GM12864 (cell line): ENCODE results near the gene OPN5.

Source experiments
- DNase-seq: peaks from one replicate; pipeline ENCODE4 v3.0.0-alpha.2; 2011; ENCODE audit warnings: low read depth
- H3K4me3 ChIP-seq: 2 replicates; pipeline ENCODE4 v1.5.1; 2011; ENCODE audit warnings: mild to moderate bottlenecking, low read depth, low read length, control low read depth
- TF ChIP-seq, protein P1 (sequence below): IDR thresholded peaks from 2 replicates; pipeline ENCODE4 v1.5.1; 2011; ENCODE audit warnings: low read depth, mild to moderate bottlenecking, moderate library complexity, low read length, control low read depth, inconsistent platforms; ENCODE audit errors: missing control alignments

OPN5 gene

DNA sequence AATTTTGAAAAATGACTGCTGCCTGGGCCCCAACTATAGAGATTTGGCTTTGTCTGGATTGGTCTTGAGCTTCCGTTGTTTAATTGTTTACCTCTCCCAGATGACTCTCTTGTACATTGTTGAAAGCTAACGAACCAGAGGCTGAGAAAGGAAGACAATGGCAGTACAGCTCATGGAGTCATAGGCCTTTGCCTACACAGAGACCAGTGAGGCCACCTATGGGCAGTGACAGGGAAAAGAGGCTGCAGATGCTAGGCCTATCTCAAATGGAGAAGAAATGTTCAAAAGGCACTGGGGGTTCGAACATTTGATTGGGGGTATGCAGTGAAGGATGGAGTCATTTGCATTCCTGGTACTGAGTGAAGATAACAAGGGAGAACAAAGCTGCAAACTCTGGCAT lies 29.1 kb downstream of the OPN5 start:
- DNase-seq, result no peak
- H3K4me3 ChIP-seq, result no peak overlapping the region
- TF ChIP-seq, protein P1, sequence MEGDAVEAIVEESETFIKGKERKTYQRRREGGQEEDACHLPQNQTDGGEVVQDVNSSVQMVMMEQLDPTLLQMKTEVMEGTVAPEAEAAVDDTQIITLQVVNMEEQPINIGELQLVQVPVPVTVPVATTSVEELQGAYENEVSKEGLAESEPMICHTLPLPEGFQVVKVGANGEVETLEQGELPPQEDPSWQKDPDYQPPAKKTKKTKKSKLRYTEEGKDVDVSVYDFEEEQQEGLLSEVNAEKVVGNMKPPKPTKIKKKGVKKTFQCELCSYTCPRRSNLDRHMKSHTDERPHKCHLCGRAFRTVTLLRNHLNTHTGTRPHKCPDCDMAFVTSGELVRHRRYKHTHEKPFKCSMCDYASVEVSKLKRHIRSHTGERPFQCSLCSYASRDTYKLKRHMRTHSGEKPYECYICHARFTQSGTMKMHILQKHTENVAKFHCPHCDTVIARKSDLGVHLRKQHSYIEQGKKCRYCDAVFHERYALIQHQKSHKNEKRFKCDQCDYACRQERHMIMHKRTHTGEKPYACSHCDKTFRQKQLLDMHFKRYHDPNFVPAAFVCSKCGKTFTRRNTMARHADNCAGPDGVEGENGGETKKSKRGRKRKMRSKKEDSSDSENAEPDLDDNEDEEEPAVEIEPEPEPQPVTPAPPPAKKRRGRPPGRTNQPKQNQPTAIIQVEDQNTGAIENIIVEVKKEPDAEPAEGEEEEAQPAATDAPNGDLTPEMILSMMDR, result peak; percentile 33

DNA sequence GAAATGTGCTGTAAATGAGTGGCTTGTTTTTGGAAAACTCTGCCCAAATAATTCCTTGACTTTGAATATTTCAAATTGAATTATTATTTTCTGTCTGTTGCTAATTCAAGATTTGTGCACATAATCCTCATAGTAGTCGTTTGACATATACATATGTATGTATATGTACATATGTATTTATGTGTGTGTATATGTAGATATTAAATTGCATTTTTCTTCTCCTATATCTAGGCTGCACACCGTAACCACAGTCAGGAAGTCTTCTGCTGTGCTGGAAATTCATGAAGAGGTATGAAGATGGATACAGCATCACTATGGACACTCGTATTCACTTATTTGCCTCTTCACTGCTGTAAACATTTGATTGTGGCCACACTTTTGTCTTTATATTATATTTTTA lies 29.6 kb downstream of the OPN5 start:
- TF ChIP-seq, protein P1, result no peak
- no peak overlapping the region for H3K4me3 ChIP-seq
- DNase-seq, result no peak

DNA sequence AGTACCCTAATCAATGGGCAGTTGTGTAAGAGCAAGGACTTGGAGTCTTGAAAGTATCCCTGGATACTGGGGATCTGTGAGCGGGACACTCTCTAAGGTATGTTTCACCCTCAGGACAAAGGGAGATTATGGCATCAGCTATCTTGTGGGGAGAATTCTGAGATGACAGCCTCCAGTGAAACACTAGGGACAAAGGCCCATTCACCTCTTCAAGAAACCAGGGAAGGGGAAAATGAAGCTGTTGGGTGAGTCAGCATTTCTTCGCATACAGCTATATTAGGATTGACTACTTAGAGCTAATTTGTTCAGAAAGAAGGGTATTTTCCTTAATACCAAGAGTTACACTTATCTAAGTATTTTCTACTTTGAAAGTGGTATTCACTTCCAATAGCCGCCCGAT lies 35.9 kb downstream of the OPN5 start:
- H3K4me3 ChIP-seq, result no peak overlapping the region
- DNase-seq, result no peak
- TF ChIP-seq, protein P1, result no peak

DNA sequence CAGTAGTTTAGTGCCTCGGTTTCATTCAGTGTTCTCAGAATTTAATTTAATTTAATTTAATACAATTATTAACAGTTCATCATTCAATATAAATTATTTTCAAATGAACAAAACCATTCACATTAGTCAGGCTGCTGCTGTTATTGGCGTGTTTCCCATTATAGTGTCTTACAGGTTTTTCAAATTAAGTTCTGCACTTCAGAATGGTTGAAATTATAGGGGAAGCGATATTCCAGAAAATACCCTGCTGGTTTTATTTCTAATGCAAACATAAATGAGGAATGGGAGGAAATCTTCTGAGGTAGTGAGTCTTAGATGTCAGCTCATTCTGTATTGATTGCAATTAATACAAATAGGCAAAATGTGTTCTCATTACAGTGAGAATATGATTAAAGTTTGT lies 37.6 kb downstream of the OPN5 start:
- no peak for DNase-seq
- TF ChIP-seq, protein P1, result no peak

DNA sequence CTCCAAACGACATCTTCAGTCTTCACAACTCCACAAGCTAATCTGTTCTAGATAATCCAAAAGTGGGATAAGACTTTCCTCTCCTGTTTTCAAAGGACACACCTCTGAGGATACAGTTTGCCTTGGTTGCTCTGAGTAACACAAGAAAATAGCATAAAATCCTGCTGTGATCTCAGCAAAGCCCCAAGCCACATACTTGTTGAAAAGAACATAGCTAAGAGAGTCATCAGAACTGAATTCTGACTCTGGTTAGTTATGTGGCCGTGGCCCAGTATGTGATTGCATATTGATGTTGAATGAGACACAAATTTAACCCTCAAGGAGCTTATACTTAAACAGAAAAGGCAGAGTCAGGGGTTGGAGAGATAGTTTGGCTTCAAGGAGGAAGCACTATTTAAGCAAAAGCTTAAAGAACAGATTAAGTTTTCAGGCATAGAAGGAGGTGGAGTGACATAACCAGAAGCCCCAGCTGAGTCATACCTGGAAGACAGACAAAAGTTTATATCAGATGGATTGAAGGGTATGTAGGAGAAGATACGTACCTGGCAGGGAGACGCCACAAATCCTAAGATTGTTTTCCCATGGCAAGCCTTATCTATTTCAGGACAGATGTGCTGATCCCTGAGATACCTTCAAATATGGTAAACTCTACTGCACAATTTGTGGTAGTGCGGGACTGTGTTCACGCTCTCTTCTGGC lies 41.2 kb downstream of the OPN5 start:
- TF ChIP-seq, protein P1, result no peak
- no peak for DNase-seq
- H3K4me3 ChIP-seq, result no peak overlapping the region

More for the DNA sequence above, 37.6 kb downstream of the OPN5 start:
- no peak overlapping the region for H3K4me3 ChIP-seq

DNA sequence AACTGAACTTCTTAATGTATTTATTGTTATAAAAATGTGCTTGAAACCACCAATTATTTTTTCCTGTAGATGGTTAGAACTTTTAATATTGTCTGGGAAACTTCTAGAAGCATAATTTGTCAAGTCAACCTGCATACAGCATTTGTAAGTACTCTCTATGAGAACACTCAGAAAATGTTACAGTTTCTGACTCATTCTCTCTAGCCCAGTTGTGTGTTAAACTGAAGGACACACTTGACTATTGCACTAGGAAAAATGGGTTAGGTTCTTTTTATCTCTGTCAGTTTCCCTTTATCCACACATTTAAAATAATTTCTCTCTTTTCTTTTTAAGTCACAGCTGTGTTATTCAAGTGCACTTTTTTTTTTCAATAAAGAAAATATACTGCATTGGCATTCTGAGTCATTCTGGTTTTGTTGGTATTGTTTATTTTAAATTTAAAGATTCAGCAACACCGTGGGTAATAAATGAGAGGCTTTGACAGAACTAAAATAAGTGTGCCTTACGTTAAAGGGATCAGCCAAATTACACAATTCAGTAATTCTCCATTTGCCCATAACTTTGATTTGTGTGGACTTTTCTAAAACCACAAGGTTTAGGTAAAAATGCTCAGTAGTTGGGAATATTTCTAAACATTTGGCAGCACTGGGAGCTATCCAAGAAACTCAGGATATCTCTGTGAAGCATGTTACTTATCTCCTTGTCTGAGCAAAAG lies 50.7 kb downstream of the OPN5 start:
- no peak overlapping the region for H3K4me3 ChIP-seq
- no peak for DNase-seq
- TF ChIP-seq, protein P1, result no peak

- no peak for DNase-seq
- TF ChIP-seq, protein P1, result no peak
- H3K4me3 ChIP-seq, result no peak overlapping the region
Measured at GRCh38 chr6:47834196-47834595, 52.4 kb downstream of the OPN5 start.
